Measurements from ENCODE around the gene CARD11. TPM values are rescaled to one million over a fixed set of nuclear protein-coding genes. Genes with fewer than 3 reads are reported as not detected.

The CARD11 gene
- total and polyA plus RNA-seq, 2 of the 13 experiments (the other 11 are each of a cell fraction or from before 2014, with no cell fraction given), result 0.04 TPM; not detected in 1

DNA sequence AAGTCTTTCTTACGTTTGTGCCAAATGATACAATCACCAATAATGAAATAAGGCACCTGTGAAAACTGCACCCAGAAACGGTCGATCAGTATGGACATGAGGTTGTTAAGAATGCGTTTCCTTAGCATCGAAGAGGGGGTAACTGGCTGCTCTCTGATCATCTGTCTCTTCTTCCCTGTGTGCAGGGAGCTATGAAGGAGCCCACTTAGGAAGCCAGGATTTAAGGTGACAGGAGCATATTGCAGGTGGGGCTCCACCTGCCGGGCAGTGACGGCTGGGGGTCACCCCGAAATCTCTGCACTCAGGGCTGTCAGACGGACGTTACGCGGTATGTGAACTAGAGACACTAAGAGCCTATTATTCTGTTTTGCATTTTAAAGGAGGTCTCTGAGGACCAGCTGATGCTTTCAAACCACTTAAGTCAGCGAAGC, 64.5 kb downstream of the CARD11 start:
- no peak overlapping the region for H3K9ac ChIP-seq (ENCODE audit: insufficient read depth, low read depth, low read length)
- no peaks in the 10 kb centered on the region for H3K9me3 ChIP-seq (ENCODE audit: low read length)
- BruUV-seq (replicated peaks), result no TSS peak

More for the DNA sequence above, 64.5 kb downstream of the CARD11 start:
- Histone ChIP-seq H2AFZ (ENCODE audit: low read length) (no peak overlapping the region), H3K27ac (ENCODE audit: extremely low read length, insufficient read depth, low read length) (no peak overlapping the region), H3K4me2 (ENCODE audit: low read depth, low read length) (no peak overlapping the region), H4K20me1 (ENCODE audit: insufficient read depth, low read length) (no peaks in the 10 kb centered on the region), H3K79me2 (ENCODE audit: insufficient read depth, low read length) (no peaks in the 10 kb centered on the region), H3K4me3 (replicated peaks in 1 of 3; ENCODE audit: insufficient read depth in 1 of 3, low read depth in 2 of 3, low read length in 3 of 3) (no peak overlapping the region), H3K4me1 (ENCODE audit: insufficient read depth, low read length) (peaks cover 5% of the 10 kb centered on the region; the same call in 1 of the 2 replicates), H3K36me3 (replicated peaks in 1 of 2; ENCODE audit: control insufficient read depth in 1 of 2, insufficient read depth in 2 of 2, low read length in 2 of 2) (no peaks in the 10 kb centered on the region), H3K27me3 (ENCODE audit: control insufficient read depth in 1 of 2, insufficient read depth in 2 of 2, low read length in 2 of 2) (peaks cover 4 to 33% of the 10 kb centered on the region in 2 experiments; a peak in 2 of 5 replicates)
- no peak for DNase-seq (ENCODE audit: low spot score)
- no peak for FAIRE-seq
- 67% methylated on average over 12 of the region's 13 CpGs for WGBS (ENCODE audit: low lambda C conversion rate)
- ChIA-PET CTCF (ENCODE audit: low intra/inter-chr PET ratio, low total read pairs) (no interaction called here), POLR2A (no interaction called here)
- TF ChIP-seq, protein P1, sequence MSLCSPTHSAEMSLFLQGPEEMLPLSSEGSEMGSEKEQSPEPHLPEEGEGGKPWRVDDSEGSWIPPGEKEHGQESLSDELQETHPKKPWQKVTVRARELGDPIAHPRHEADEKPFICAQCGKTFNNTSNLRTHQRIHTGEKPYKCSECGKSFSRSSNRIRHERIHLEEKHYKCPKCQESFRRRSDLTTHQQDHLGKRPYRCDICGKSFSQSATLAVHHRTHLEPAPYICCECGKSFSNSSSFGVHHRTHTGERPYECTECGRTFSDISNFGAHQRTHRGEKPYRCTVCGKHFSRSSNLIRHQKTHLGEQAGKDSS (CRISPR knock-in tag; IDR thresholded peaks at IDR 0.05; ENCODE audit: borderline replicate concordance, low read depth), result no peak
- TF ChIP-seq FOSL2 (CRISPR knock-in tag; IDR thresholded peaks at IDR 0.05) (no peak), POGZ (CRISPR knock-in tag; IDR thresholded peaks at IDR 0.05) (no peak), MEF2D (CRISPR knock-in tag; IDR thresholded peaks at IDR 0.05) (no peak), ZNF574 (CRISPR knock-in tag; IDR thresholded peaks at IDR 0.05) (no peak)
- intact Hi-C loops (cut with micrococcal nuclease; ENCODE audit: unreplicated experiment), result no loop called here
- in situ Hi-C loops (cut with HindIII; ENCODE audit: extremely low pct_ligation_motif_present, low pct_unique_long_range_greater_than_20kb), result no loop called here
- ATAC-seq, result no peak
